CD4-positive, alpha-beta T cell (primary cell): ENCODE data around the gene SEC61A2. TPM values are rescaled to one million over a fixed set of nuclear protein-coding genes. Genes with fewer than 3 reads are reported as not detected.

Experiments
- ATAC-seq: fragments of 200-7000 bp; cut with Tn5 transposase; one replicate; pipeline ENCODE4 v1.10.0; 2022; ENCODE audit warnings: mild to moderate bottlenecking; ENCODE audit not compliant: poor library complexity
- CTCF ChIA-PET: fragments of 350-600 bp; sonication (Branson Sonifier 250); formaldehyde crosslinking; loops from one replicate; lab custom pipeline; 2021; ENCODE audit warnings: antibody characterized with exemption, inconsistent platforms; lab: Charles Lee
- POLR2A ChIA-PET: fragments of 350-600 bp; sonication (Branson Sonifier 250); formaldehyde crosslinking; loops from one replicate; lab custom pipeline; 2021; ENCODE audit warnings: antibody characterized with exemption, inconsistent platforms; lab: Charles Lee
- DNase-seq, 14 experiments: peaks; one replicate each; pipeline ENCODE4 v3.0.0-alpha.2; 2013 to 2020; ENCODE audit warnings: mixed read lengths in 2 of 14
- H3K27ac ChIP-seq, 2 donors: one replicate each; pipeline versions ENCODE4 v1.5.1 to v1.7.0; 2013; ENCODE audit warnings: low read length in 2 of 2, low read depth in 1 of 2, mild to moderate bottlenecking in 1 of 2
- H3K27me3 ChIP-seq, 2 experiments: 1 replicate in 1 of 2; 2 replicates in 1 of 2; pipeline versions ENCODE4 v1.6.1 to v1.7.0; 2013; ENCODE audit warnings: low read length in 2 of 2, control low read depth in 1 of 2, mild to moderate bottlenecking in 1 of 2, moderate library complexity in 1 of 2; ENCODE audit not compliant: insufficient read depth in 2 of 2, control insufficient read depth in 1 of 2
- H3K36me3 ChIP-seq: one replicate; pipeline ENCODE4 v1.6.1; 2013; ENCODE audit warnings: low read length, control low read depth; ENCODE audit not compliant: insufficient read depth
- H3K4me1 ChIP-seq: one replicate; pipeline ENCODE4 v1.6.1; 2013; ENCODE audit warnings: low read length, control low read depth; ENCODE audit not compliant: insufficient read depth
- H3K4me3 ChIP-seq: one replicate; pipeline ENCODE4 v1.5.1; 2013; ENCODE audit warnings: mild to moderate bottlenecking, low read length, moderate library complexity
- H3K9me3 ChIP-seq, 2 experiments: 1 replicate in 1 of 2; 2 replicates in 1 of 2; pipeline versions ENCODE4 v1.6.1 to v1.7.0; 2013; ENCODE audit warnings: low read length in 2 of 2, mild to moderate bottlenecking in 2 of 2, control low read depth in 1 of 2, moderate library complexity in 1 of 2; ENCODE audit not compliant: control insufficient read depth in 1 of 2, insufficient read depth in 1 of 2
- H3K27ac Mint-ChIP-seq: one replicate; pipeline ENCODE4 v1.8.0; 2020; ENCODE audit warnings: mixed read lengths
- H3K27me3 Mint-ChIP-seq: one replicate; pipeline ENCODE4 v1.8.0; 2021; ENCODE audit warnings: mixed read lengths
- H3K36me3 Mint-ChIP-seq: one replicate; pipeline ENCODE4 v1.8.0; 2021; ENCODE audit warnings: low read depth, mixed read lengths
- H3K4me1 Mint-ChIP-seq: one replicate; pipeline ENCODE4 v1.8.0; 2021; ENCODE audit warnings: low read depth, mixed read lengths
- H3K4me3 Mint-ChIP-seq: one replicate; pipeline ENCODE4 v1.8.0; 2020; ENCODE audit warnings: mild to moderate bottlenecking, mixed read lengths
- H3K9me3 Mint-ChIP-seq: one replicate; pipeline ENCODE4 v1.8.0; 2020; ENCODE audit warnings: mixed read lengths
- intact Hi-C, 2 experiments: fragments of 100-400 bp; cut with DNase I in 1 of 2; cut with micrococcal nuclease in 1 of 2; formaldehyde crosslinking; loops; one replicate each; pipeline versions ENCODE4 v1.15.1 to v1.9.0; 2023 to 2025; cut with DNase I, micrococcal nuclease
- total RNA-seq, 174 experiments: library from RNA in 2 of 174; stranded (reverse) in 2 of 174; gene quantifications; one replicate each; pipeline ENCODE4 v1.2.3 and lab custom pipeline; 2021 to 2026
- TF ChIP-seq, protein P1 (sequence below): fragments of 200-600 bp; IDR thresholded peaks from one replicate; pipeline ENCODE4 v1.8.0; 2022; ENCODE audit warnings: antibody characterized with exemption, mild to moderate bottlenecking

The SEC61A2 gene
- total RNA-seq, 2 experiments from 2014 or later: 9.9 to 10.8 TPM

DNA sequence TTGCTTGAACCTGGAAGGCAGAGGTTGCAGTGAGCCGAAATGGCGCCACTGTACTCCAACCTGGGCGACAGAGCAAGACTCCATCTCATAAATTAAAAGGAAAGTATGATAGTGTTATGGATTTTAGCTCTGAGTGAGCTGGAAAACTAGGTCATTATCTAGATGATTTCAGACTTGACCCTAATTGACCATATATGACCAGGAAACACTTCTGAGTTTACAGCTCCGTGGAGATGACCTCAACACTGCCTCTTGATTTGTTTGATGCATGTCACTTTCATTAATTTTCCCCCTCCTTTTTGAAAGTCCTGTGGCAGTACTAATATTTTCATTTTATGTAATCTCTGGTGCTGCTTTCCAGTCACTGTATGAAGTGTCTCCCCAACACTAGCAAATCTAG lies 7.8 kb upstream of the SEC61A2 start:
- TF ChIP-seq, protein P1, sequence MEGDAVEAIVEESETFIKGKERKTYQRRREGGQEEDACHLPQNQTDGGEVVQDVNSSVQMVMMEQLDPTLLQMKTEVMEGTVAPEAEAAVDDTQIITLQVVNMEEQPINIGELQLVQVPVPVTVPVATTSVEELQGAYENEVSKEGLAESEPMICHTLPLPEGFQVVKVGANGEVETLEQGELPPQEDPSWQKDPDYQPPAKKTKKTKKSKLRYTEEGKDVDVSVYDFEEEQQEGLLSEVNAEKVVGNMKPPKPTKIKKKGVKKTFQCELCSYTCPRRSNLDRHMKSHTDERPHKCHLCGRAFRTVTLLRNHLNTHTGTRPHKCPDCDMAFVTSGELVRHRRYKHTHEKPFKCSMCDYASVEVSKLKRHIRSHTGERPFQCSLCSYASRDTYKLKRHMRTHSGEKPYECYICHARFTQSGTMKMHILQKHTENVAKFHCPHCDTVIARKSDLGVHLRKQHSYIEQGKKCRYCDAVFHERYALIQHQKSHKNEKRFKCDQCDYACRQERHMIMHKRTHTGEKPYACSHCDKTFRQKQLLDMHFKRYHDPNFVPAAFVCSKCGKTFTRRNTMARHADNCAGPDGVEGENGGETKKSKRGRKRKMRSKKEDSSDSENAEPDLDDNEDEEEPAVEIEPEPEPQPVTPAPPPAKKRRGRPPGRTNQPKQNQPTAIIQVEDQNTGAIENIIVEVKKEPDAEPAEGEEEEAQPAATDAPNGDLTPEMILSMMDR: no peak
- no peaks in the 10 kb centered on the region for H3K27me3 ChIP-seq
- Mint-ChIP-seq H3K27me3 (no peaks in the 10 kb centered on the region), H3K9me3 (no peaks in the 10 kb centered on the region), H3K4me3 (no peak overlapping the region), H3K4me1 (peaks cover 15% of the 10 kb centered on the region), H3K27ac (no peak overlapping the region), H3K36me3 (peaks cover 50% of the 10 kb centered on the region)
- no peak overlapping the region for H3K4me3 ChIP-seq
- H3K36me3 ChIP-seq: peaks cover 19% of the 10 kb centered on the region
- ChIA-PET CTCF (no interaction called here), POLR2A (no interaction called here)
- H3K4me1 ChIP-seq: peaks cover 10% of the 10 kb centered on the region
- no peaks in the 10 kb centered on the region for H3K9me3 ChIP-seq
- no peak overlapping the region for H3K27ac ChIP-seq
- no peak for ATAC-seq
- DNase-seq: no peak
- intact Hi-C loops: loop anchor here in 1 of 2 experiments (10.0 kb wide), 1 partner anchor 57 kb away; the partner anchor contains the start of gene DHTKD1

GRCh38 chr10:12130237-12130872 lies 878 bp downstream of the SEC61A2 start:
- ChIA-PET CTCF (interaction anchor here (0.9 to 1.4 kb wide), 4 partner anchors 61 to 87 kb away, joined by 3 to 10 read pairs (median 4); partner anchors contain the start of genes CDC123, DHTKD1 and NUDT5), POLR2A (interaction anchor here (1.2 to 1.4 kb wide), 3 partner anchors 61 to 87 kb away, joined by 3 to 7 read pairs (median 4); partner anchors contain the start of genes CDC123, NUDT5 and UPF2)
- peak overlapping the region; percentile 96 for H3K4me3 Mint-ChIP-seq
- H3K27ac Mint-ChIP-seq: peak overlapping the region; percentile 83
- peaks cover 6% of the 10 kb centered on the region for H3K36me3 ChIP-seq
- H3K4me1 ChIP-seq: peaks cover 21% of the 10 kb centered on the region
- H3K36me3 Mint-ChIP-seq: peaks cover 15% of the 10 kb centered on the region
- H3K4me3 ChIP-seq: peak overlapping the region; percentile 79
- H3K27me3 ChIP-seq: no peaks in the 10 kb centered on the region
- DNase-seq: peak in 9 of 14 experiments; percentile 8 to 74 (median 16)
- H3K4me1 Mint-ChIP-seq: peaks cover 25% of the 10 kb centered on the region
- no peaks in the 10 kb centered on the region for H3K27me3 Mint-ChIP-seq
- intact Hi-C loops: loop anchor here in 1 of 2 experiments (10.0 kb wide), 1 partner anchor 64 kb away; the partner anchor contains the start of genes CDC123 and NUDT5
- no peaks in the 10 kb centered on the region for H3K9me3 ChIP-seq
- TF ChIP-seq, protein P1: peak; percentile 28
- no peaks in the 10 kb centered on the region for H3K9me3 Mint-ChIP-seq
- peak; percentile 9 for ATAC-seq
- peak overlapping the region; percentile 62 to 75 for H3K27ac ChIP-seq

DNA sequence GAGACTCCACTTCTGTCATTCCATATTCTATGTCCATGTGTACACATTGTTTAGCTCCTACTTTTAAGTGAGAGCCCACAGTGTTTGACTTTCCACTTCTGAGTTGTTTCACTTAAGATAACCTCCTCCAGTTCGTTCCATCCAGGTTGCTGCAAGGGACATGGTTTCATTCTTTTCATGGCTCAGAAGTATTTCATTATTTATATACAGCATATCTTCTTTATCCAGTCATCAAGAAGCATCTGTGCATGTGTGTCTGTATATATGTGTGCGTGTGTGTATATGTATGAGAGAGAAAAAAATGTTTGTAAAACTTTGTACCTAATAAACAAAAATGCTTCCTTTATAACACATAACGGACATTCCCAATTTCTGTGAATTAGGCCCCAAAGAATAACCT lies 6.2 kb downstream of the SEC61A2 start:
- ATAC-seq (no peak), DNase-seq (no peak)
- Mint-ChIP-seq H3K4me3 (no peak overlapping the region), H3K9me3 (no peaks in the 10 kb centered on the region), H3K4me1 (peaks cover 8% of the 10 kb centered on the region), H3K36me3 (peaks cover 46% of the 10 kb centered on the region), H3K27me3 (no peaks in the 10 kb centered on the region), H3K27ac (no peak overlapping the region)
- CTCF ChIA-PET: no interaction called here
- intact Hi-C loops: loop anchor here in 1 of 2 experiments (10.0 kb wide), 1 partner anchor 59 kb away; the partner anchor contains the start of genes CDC123 and NUDT5
- TF ChIP-seq, protein P1: no peak
- H3K4me1 ChIP-seq: peaks cover 3% of the 10 kb centered on the region
- no peaks in the 10 kb centered on the region for H3K27me3 ChIP-seq
- H3K4me3 ChIP-seq: no peak overlapping the region
- H3K36me3 ChIP-seq: peaks cover 29% of the 10 kb centered on the region
- no peaks in the 10 kb centered on the region for H3K9me3 ChIP-seq
- H3K27ac ChIP-seq: no peak overlapping the region
- POLR2A ChIA-PET: interaction anchor here (0.7 to 0.8 kb wide), 2 partner anchors 127 to 442 kb away, joined by 3 read pairs; no protein-coding TSS in a partner anchor
